Suprapubic skin (tissue), 3 donors: ENCODE data around the gene ARFGAP3.

Experiments
- POLR2A ChIP-seq, 2 donors: fragments of 450-650 bp; IDR thresholded peaks; one replicate each; pipeline ENCODE4 v1.6.1; 2017; ENCODE audit warnings: antibody characterized with exemption in 2 of 2, mild to moderate bottlenecking in 2 of 2, moderate library complexity in 2 of 2
- TF ChIP-seq, protein P1 (sequence below), 2 donors: fragments of 200-600 bp in 1 of 2; fragments of 450-650 bp in 1 of 2; sonication (generic) in 1 of 2; IDR thresholded peaks; one replicate each; pipeline ENCODE4 v1.5.1; 2016 to 2019; ENCODE audit warnings: antibody characterized with exemption in 2 of 2, mild to moderate bottlenecking in 1 of 2, moderate library complexity in 1 of 2

DNA sequence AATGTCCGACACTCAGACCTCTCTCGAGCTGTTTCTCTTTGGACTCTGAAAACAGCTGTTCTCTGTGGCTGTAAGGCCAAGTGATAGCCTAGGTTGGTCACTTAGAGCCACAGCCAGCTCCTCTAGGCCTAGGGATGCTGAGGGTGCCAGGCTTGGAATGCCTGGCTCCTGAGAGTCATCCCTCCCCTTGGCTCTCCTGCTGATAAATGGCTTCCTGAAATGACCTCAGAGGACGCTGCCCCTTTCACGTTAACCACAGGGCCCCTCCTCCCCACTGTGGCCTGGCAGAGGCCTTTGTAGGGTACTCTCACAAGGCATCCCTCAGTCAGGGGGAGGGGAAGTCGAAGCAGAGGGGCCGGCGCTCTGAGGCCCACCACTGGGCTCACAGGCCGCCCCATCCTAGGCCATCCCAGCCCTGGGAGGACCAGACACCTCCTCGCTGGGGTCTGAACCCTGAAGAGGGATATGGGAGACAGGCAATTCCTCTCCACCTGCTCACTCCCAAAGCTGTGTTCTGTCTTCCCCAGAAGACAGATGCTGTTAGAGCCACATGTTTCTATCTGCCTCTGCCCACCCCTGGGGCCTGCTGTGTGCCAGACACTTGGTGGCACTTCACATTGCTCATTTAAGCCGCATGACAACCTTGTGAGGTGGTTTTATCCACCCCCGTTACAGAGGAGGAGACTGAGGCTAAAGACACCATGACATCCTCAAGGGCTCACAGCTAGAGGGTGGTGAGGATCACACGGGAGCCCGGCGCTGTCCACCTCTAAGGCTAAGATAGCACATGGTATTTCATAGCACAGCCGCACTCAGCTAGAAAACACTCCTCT, 50.9 kb downstream of the ARFGAP3 start:
- TF ChIP-seq POLR2A (IDR thresholded peaks at IDR 0.05), result no peak
- TF ChIP-seq, protein P1, sequence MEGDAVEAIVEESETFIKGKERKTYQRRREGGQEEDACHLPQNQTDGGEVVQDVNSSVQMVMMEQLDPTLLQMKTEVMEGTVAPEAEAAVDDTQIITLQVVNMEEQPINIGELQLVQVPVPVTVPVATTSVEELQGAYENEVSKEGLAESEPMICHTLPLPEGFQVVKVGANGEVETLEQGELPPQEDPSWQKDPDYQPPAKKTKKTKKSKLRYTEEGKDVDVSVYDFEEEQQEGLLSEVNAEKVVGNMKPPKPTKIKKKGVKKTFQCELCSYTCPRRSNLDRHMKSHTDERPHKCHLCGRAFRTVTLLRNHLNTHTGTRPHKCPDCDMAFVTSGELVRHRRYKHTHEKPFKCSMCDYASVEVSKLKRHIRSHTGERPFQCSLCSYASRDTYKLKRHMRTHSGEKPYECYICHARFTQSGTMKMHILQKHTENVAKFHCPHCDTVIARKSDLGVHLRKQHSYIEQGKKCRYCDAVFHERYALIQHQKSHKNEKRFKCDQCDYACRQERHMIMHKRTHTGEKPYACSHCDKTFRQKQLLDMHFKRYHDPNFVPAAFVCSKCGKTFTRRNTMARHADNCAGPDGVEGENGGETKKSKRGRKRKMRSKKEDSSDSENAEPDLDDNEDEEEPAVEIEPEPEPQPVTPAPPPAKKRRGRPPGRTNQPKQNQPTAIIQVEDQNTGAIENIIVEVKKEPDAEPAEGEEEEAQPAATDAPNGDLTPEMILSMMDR (IDR thresholded peaks at IDR 0.05), result no peak
